PC-3 (cell line): ENCODE results near the gene SCUBE1.

Experiments
- EZH2 ChIP-seq: fragments of 300-600 bp; sonication (generic); IDR thresholded peaks from one replicate; pipeline ENCODE4 v1.6.1; 2017; ENCODE audit warnings: antibody characterized with exemption, mild to moderate bottlenecking, low read length; ENCODE audit not compliant: unreplicated experiment
- EZH2phosphoT487 ChIP-seq: fragments of 300-600 bp; sonication (generic); IDR thresholded peaks from 2 replicates; pipeline ENCODE4 v1.6.1; 2018; ENCODE audit warnings: mild to moderate bottlenecking, antibody characterized with exemption, low read length, borderline replicate concordance
- TF ChIP-seq, protein P1 (sequence below): fragments of 300-600 bp; sonication (generic); conservative IDR thresholded peaks from 2 replicates; pipeline ENCODE4 v1.5.1; 2017; ENCODE audit warnings: antibody characterized with exemption, low read depth, mild to moderate bottlenecking, low read length

DNA sequence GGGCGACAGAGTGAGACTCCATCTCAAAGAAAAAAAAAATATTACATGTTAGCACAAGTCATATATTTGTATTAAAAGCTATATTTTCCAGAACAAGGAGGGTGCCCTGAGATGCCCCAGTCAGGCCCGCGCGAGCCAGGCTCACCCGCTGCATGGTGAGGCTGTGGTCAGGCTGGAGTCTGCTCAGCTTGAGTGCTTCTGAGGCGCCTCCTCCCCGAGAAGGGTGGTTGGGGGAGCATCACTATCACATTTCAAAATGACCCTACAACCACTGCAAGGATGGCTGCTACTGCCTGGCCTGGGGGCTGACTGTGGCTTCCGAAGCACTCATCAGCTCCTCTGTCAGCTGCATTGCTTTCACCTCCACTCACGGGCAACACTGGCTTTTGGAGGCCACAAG lies 77.1 kb downstream of the SCUBE1 start:
- TF ChIP-seq, protein P1, sequence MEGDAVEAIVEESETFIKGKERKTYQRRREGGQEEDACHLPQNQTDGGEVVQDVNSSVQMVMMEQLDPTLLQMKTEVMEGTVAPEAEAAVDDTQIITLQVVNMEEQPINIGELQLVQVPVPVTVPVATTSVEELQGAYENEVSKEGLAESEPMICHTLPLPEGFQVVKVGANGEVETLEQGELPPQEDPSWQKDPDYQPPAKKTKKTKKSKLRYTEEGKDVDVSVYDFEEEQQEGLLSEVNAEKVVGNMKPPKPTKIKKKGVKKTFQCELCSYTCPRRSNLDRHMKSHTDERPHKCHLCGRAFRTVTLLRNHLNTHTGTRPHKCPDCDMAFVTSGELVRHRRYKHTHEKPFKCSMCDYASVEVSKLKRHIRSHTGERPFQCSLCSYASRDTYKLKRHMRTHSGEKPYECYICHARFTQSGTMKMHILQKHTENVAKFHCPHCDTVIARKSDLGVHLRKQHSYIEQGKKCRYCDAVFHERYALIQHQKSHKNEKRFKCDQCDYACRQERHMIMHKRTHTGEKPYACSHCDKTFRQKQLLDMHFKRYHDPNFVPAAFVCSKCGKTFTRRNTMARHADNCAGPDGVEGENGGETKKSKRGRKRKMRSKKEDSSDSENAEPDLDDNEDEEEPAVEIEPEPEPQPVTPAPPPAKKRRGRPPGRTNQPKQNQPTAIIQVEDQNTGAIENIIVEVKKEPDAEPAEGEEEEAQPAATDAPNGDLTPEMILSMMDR: no peak
- TF ChIP-seq EZH2 (no peak), EZH2phosphoT487 (no peak)
